ENCODE results near the gene ATAT1.

ATAT1 gene

DNA sequence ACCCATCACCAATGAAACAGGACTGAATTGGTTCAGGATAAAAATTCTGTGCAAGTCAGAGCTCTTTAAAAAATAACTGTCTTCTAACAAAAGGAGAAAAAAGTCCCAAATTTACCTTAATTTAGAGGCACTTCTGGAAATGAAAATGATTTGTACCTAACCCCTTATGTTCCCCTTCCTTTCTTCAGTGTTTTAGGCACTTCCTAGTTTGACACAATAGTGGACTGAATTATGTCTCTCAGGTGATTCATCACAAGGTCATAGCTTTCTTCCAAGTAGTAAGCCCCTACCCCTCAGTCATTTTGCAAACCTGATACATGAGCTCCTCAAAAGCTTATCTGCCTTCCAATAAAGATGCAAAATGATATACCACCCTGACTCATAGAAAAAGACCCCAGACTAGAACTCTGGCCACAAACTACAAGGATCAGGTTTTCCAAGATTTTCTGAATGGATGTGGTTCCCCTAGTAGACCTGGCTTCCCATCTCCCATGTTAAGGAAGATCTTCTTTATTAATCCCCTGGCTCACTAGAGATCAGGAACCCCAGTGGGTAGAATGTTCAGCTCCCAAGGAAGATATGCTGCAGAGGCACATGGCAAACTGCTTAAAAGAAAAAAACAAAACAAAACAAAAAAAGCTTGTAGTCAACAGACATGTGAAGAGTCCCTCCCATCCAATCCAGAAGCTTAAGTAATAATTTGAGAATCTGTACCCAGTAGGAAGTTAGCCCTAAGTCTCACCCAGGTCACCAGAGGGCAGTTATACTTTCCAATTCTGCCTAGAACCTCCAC lies 13.2 kb upstream of the ATAT1 start:
- DNase-seq = peak; percentile 28

DNA sequence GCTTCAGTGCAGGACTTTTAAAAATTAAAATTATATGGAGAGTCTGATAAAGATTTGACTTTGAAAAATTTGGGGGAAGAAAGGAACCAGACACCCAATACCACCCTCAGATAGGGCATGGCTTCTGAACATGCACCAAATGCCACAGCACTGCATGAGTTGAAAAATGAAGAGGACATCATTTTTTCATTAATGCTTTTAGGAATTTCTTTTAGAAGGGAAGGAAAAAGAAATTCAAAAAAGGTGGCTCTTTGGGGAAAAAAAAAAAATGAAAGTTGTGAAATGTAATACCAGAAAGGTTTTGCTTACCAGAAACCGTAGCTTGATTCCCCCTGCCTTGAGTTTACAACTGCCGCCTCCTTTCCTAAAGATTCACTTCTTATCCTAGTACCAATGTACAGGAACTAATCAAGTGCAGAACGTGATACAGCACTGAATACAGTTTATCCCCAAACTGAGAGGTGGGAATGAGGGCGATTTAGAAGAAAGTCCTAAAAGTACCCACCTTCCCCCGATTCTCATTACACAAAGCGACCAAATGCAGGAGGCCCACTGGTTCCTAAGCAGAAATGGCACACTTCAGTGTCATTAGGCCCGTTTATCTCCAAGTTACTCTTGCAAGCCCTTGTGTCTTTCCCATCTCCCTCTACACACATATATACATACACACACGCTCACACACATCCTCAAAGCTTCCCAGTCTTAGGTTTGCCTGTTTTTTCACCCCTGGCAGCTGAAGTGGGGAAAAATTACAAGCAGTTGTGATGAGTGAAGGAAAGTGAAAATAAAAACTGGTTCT lies 12.4 kb upstream of the ATAT1 start:
- peak; percentile 40 for DNase-seq

DNA sequence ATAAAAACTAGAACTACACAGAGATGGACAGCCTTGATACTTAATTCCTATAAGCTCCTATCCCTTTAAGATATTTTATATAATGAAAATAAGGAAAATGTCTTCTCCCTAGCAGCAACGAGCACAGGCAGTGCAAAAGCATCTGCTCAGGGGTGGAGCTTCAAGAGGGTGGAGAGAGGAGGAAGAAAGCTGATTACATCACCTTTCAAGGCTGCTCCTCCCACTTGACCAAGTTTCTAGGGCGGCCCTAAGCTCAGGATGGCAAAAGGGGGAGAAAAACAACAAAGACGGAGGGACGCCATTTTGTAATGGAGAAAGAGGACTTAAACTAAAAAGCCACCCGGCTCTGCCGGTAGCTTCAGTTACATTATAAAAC lies 11.8 kb upstream of the ATAT1 start:
- peak; percentile 96 for DNase-seq

DNA sequence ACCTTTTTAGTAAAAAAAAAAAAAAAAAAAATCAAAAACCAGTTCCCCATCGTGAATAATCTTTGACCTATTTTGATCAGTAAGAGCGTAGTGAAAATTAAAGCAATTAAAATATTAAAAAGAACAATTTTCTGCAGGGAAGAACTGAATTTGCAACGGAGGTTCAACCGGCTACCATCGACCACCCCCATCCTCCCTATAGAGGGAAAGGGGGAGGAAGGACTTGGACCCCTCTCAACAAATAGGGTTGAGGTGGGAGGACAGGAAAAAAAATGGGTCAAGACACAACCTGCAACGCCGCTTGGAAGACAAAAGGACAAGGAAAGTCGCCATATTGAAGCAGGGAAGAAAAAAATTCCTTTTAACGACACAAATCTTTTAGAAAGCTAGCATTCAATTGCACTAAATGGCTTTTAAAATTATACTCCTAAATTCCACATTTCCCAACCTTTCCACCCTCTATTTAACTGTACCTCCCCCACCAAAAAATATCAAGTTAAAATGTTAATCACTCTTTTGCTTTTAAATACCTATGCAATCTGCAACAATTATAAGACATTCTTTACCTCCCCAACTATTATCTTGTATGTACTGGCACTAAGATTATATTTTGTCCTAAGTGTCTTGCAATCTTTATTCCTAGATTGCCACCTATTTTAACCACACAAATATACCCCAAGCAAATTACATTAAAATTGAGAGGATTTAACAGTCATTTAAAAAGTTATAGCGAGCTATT lies 11.3 kb upstream of the ATAT1 start:
- peak; percentile 69 for DNase-seq

DNA sequence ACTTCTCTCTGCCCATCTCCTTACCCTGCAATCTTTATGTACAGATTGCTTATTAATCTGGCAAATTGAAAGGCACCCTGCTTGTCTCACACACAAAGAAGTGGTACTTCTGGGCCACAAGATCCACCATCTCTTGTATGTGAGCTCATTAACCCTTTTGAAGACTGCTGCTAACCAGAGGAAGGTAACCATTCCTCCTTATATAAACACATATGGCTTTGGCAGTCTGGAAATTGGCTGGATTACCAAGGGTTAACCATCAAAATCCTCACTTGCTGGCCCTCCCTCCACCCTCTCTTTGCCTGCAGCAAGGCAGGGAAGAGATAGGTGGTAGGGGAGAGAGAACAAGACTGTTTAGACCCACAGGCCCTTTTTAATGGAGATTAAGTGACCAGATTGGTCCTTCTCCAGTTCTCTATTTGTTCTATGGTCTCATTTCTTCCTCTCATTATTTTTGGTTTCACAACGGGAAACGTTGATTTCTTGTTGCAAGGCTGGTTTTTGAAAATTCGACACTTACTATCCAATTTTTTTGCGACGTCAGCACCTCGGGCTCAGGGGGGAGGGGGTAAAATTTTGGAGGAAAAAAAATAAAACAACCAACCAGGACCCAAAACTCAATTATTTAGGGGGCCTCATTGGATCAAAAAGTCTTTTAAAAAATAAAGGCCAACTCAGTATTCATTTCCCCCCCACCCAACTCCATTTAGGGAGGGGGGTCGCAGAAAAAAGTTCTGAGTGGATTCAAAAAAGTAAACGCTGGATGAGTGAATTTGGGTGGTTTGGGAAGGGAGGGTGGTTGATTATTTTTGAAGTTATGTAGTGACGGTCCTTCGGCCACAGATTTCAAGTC lies 10.5 kb upstream of the ATAT1 start:
- DNase-seq = peak; percentile 69

GRCh38 chr6:30616811-30617564 lies 9.7 kb upstream of the ATAT1 start, which contains the start of gene PPP1R10:
Gene PPP1R10 (minus strand): TSS chr6:30617243. CDS start chr6:30609944, 7,299 bp downstream.
- DNase-seq = peak; percentile 100

DNA sequence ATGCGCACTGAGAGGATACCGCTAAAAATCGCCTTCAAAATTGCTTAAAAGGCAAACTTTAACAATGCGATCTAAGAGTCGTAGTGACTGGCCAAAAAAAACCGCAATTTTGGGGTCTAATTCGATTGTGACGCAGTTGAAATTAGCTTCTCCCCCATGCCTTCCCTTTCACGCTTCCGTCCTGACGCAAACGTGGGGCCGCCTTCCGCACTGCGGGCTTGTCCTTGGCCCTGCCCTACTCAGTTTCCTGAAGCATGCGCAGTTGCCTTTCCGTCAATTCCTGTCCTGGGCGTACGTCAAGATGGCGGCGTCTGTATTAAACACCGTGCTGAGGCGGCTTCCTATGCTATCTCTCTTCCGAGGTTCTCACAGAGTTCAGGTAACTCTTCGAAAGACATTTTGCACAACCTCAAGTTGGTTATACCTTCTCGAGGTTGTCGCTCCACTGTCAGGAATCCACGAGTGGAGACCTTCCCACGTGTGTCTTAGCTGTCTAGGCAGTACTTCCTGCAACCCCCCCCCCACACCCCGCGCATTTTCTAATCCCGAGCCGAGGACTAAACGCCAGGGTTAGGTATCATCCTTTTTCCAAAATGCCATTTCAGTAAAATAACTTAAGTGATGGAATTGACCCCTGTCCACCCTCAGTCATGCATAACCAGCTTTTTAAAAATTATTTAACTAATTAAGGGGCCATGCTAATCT lies 9.0 kb upstream of the ATAT1 start, which contains the start of gene MRPS18B:
TSS of gene MRPS18B (plus strand) at position 276 of the 705 bp plus-strand sequence. CDS start at position 302, 26 bp downstream.
- DNase-seq = peak; percentile 99

- DNase-seq = no peak
Measured at GRCh38 chr6:30618270-30618797, 8.3 kb upstream of the ATAT1 start.

GRCh38 chr6:30619561-30619960 lies 7.1 kb upstream of the ATAT1 start:
- DNase-seq = no peak

DNA sequence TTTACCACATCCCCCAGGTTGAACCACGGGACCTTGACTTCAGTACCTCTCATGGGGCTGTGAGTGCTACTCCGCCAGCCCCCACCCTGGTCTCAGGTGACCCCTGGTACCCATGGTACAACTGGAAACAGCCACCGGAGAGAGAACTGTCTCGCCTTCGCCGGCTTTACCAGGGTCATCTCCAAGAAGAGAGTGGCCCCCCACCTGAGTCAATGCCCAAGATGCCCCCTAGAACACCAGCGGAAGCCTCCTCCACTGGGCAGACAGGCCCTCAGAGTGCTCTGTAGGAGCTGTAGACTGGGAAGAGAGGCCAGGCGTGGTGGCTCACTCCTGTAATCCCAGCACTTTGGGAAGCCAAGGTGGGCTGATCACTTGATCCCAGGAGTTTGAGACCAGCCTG lies 1.2 kb upstream of the ATAT1 start:
- no peak for DNase-seq

DNA sequence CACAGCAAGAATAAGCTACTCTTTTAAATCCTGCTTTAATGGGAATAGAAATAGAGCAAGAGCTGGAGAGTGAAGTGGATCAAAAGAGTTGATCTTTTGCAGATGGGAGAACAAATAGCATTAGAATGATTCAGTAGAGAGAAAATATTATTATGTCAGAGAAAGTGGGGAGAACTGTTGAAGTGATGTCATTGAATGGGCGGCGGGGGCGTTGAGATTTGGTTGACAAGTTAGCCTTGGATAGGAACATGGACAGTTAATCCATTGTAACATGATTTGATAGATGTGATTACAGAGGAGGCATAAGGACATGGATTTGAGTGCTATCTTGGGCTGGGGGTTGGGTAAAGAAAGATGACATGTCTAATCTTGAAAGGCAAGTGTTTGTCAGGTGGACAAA lies 9.2 kb downstream of the ATAT1 start:
- DNase-seq = no peak

DNA sequence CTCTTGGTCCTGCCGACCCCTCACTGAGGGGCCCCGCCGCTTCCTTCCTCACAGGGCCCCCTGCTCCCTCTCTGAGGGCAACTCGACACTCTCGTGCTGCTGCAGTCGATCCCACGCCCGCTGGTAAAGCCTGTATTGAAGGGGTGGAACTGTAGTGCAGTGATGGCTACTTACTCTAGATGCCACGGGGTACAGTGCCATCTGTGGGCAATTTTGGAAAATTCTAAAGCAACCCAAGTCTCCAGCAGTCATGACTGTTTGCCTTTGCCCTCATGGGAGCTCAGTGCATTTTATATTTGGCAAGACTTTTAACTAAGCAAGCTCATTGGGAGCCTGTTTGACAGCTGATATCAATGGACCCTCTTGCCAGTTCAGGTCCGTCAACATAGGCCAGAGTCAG lies 13.8 kb downstream of the ATAT1 start:
- DNase-seq = no peak

DNA sequence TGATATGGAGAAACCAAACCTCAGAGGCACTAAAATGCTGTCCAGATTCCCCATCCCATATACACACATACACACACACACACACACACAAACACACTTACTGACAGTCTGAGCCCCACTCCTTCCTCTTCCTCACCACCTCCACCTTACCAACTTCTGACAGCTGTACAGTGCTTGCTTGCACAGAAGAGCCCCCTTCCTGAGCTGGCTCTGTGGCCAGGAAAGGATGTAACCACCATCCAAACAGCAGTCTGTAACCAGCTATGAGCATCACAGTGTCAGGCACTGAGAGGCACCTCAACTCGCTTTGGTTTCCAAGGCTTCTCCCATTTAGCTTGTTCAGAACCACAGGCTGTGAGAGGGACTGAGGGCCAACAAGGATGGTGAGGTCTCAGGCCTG lies 14.4 kb downstream of the ATAT1 start:
- DNase-seq = no peak

- no peak for DNase-seq
Measured at GRCh38 chr6:30643656-30644055, 17.0 kb downstream of the ATAT1 start.

DNA sequence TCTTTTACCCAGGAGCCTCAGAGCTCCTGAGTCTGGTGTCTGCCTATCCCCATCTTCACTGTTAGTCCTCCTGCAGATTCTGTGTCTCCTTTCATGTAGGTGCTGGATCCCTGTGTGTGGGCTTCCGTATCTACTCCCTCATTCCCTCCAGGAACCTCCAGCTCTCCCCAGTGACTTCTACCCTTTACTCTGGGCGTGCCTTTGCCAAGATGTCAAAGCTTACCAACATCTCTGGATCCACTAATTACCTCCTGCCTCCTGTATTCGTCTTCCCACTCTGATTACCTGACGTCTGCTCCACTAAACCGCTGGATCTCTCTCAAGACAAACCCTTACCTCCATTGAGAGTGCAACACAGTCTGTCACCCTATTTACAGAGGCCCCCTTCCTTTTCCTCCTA lies 18.1 kb downstream of the ATAT1 start:
- no peak for DNase-seq

DNA sequence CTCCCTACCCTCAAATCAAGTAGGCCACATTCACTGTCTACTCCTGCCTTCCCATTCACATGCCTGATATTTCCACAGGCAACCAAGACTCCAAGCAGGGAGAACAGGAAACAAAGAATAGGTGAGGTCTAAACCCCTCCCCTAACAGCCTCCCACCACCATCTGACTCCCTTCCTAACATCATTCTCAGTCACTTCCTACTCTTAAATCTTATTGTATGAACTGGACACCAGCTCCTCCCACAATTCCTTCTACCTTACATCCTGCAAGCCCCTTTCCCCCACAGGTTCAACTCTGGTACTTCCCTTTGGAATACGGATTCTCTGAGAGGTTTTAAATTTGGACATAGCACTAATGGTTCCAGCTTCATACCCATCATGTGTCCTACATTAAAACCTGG lies 19.3 kb downstream of the ATAT1 start:
- no peak for DNase-seq

GRCh38 chr6:30646450-30647241 lies 20.0 kb downstream of the ATAT1 start, which contains the start of gene C6orf136:
Gene C6orf136 (plus strand): TSS chr6:30647133. CDS start chr6:30647232, 99 bp downstream.
- DNase-seq = peak; percentile 96

DNA sequence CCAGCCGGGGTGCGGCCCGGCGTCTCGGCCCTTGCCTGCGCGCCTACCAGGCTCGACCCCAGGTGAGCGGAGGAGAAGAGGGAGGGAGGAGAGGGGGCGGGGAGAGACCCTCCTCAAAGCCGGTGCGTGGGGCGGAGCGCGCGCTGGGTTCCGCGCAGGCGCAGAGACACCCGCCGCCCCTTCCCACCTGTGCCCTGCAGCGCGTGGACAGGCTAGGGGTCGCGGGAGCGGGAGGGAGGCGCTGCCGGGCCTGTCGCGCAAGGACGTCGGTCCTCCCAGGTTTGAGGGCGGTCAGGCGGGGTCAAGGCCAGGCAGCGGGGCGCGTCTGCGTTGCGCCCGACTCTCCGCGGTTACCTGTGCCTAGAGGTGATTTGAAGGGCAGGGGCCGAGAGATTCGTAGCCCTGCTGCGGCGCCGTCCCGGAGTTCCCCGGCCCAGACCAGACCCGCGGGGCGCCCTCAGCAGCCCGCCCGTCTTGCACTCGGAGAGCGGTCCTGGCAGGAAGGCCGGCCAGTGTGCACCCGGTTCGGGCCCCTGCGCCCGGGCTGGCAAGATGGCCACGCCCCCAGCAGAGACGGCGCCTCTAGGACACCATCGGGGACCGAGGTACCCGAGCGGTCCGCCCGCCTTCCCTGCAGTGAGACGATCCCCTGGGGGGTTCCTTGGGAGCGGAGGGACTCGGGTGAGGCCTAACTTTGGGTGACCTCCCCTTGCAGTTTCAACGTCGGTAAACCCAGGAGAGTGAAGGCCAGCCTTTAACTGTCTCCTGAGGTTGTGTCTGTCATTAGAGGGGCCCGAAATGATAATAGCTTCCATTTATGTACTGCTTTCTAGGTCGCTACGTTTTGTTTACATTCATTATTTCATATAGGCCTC lies 20.8 kb downstream of the ATAT1 start:
- DNase-seq = peak; percentile 78

- DNase-seq = no peak
Measured at GRCh38 chr6:30651143-30651542, 24.5 kb downstream of the ATAT1 start.

Data from CD4-positive, alpha-beta T cell treated with Interleukin-12 subunit alpha and Interleukin-12 subunit beta, for 1 hour (primary cell).